ENCODE data around the gene TRIP11.

Gene TRIP11

DNA sequence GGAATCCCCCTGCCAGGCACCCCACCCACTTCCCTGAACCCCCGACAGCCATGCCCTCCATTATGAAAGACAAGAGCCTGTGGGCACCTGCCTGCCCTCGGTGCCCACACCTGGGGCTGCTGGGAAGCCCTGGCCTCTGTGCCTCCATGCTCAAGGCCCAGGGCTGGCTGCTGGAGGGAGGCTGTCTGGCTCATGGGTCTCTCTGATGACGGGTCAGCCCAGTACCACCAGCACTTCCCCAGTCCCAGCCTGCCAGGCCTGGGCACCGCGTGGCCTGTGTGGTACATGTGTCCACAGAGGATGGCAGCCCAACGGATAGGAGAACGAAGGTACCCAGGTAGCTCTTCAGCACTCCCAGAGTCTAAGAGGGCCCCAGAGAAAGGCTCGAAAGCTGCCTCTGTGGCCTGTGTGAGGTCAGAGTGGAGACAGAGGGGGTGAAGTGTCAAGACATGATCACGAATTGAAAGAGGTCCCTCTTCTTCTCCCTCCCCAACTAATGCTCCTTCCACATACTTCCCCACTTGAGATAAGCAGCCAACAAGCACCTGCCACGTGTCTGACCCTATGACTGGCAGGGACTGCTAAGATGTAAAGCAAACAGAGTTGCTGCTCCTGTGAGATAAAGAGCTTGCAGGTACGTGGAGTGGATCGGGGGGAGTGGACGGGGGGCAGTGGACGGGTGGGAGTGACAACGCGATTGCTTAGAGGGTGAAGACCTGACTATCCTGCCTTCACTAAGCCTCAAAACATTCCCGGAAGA lies 113.5 kb downstream of the TRIP11 start:
- TF ChIP-seq, protein P1, sequence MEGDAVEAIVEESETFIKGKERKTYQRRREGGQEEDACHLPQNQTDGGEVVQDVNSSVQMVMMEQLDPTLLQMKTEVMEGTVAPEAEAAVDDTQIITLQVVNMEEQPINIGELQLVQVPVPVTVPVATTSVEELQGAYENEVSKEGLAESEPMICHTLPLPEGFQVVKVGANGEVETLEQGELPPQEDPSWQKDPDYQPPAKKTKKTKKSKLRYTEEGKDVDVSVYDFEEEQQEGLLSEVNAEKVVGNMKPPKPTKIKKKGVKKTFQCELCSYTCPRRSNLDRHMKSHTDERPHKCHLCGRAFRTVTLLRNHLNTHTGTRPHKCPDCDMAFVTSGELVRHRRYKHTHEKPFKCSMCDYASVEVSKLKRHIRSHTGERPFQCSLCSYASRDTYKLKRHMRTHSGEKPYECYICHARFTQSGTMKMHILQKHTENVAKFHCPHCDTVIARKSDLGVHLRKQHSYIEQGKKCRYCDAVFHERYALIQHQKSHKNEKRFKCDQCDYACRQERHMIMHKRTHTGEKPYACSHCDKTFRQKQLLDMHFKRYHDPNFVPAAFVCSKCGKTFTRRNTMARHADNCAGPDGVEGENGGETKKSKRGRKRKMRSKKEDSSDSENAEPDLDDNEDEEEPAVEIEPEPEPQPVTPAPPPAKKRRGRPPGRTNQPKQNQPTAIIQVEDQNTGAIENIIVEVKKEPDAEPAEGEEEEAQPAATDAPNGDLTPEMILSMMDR (conservative IDR thresholded peaks at IDR 0.05): no peak
- no peak for TF ChIP-seq ZFX (IDR thresholded peaks at IDR 0.05)

DNA sequence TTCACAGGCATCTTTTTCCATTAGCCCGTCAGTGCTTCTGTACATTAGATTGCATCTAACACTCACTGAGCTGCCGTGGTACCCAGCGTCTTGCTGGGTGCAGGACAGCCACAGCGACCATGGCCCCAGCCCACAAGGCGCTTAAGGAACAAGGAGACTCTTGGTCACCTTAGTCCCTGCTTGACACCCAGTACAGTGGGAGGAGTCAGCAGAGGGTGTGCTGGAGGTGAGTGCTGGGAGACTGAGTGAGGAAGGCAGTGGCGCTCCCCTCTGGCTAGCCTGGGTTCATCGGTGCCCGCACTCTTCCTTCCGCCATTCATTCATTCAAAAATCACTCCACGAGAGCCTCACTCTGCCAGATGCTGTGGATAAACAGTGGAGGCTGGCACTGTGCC lies 114.1 kb downstream of the TRIP11 start:
- H3K27ac ChIP-seq: no peak overlapping the region
- TF ChIP-seq, protein P1 (conservative IDR thresholded peaks at IDR 0.05): no peak
- TF ChIP-seq ZFX (IDR thresholded peaks at IDR 0.05): no peak

More for the DNA sequence above, 113.5 kb downstream of the TRIP11 start:
- no peak overlapping the region for H3K27ac ChIP-seq

DNA sequence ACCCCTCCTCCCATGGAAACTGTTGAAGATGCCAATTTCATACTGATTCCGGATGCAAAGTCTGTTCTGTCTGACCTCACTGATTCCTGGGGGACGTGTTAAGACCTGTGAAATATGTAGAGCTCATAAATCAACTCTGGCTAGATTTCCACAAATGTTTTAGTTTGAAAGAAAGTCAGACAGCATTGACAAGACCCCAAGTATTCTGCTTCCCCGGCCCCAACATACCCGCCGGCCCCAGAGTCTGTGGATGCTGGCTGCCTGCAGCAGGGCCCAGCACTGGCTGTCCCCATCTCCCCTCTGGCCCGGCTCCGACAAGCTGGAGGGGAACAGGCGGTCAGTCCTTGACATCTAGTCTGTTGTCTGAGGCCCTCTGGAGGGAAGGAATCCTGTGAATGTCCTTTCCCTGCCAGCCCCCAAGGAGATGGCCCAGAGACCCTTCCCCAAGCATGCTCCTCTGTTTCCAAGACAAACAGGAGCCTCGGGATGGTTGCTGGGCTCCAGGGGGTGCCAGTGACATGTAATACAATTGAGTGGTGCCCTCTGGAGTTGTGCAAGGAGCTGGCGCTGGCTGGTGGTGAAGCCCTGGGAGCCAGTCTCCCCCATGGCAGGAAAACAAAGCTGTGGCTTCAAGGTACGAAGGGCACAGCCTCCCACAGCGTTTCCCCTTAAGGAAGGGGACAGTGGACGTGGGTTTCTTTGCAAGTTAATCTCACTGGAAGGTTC lies 114.7 kb downstream of the TRIP11 start:
- no peak overlapping the region for H3K27ac ChIP-seq
- TF ChIP-seq, protein P1 (conservative IDR thresholded peaks at IDR 0.05): no peak
- no peak for TF ChIP-seq ZFX (IDR thresholded peaks at IDR 0.05)

DNA sequence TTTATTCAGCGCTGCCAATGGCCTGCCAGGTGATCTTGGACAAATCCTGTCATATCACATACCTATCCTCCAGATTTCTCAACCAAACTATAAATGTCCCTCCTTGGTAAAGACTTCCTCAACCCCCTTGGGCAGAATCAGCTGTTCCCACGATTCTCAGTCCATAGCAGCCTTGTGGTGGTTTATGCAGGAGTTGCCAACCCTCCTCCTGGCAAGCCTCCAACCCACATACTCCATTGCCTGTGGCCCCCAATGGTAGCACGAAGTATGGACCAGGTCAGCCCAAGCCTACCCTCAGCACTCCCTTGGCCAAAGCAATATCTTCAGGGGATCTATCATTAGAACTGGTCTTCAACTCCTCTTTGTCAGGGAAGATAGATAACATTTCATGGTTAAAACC lies 119.3 kb downstream of the TRIP11 start:
- TF ChIP-seq, protein P1 (conservative IDR thresholded peaks at IDR 0.05): no peak
- TF ChIP-seq ZFX (IDR thresholded peaks at IDR 0.05): no peak
- H3K27ac ChIP-seq: no peak overlapping the region

DNA sequence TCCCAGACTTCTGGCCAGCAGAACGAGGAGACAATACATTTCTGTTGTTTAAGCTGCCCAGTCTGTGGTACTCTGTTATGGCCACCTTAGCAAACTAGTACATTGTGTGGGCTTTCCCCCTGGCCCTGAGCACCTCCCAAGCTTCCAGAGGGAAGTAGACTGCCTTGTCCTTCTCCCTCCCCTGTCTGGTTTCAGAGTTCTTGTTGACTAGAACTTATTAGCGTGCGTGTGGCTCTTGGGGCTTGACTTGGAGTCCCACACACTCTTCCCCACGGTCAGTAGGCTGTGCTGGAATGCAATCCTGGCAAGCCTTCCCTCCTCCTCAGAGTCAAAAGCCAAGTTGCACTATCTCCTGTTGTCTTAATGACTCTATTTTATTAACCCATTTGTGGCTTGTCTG lies 120.0 kb downstream of the TRIP11 start:
- TF ChIP-seq, protein P1 (conservative IDR thresholded peaks at IDR 0.05): no peak
- no peak overlapping the region for H3K27ac ChIP-seq

DNA sequence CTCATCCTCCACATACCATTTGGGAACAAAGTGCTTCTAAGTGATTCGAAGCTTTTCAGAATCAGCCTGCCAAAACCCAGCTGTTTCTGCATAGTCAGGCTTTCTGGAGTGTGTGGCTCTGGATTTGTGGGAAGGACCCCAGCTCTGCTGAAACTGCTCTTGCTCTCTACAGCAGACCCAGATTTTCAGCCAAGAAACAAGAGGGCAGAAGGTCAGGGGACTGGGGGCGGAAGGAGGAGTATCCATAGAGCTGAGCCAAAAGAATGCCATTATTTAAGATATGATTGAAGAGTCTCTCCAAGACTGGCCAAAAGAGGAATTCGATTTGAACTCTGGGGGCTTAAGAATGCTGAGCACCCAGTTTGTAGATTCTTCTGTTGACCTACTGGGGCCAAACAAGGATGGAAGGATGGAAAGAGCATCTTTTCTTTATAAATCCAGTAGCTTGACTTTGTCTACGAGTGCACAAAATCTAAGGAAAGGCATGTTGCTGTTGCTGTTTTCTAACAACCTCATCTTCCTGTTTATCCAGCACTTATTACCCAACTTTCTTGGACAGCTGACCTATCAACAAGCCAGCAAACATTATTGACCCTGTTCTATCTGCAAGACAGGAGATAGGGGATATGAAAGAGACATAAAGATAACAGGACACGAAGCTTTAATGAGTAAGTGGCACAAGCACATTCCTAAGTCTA lies 121.5 kb downstream of the TRIP11 start:
- H3K27ac ChIP-seq: no peak overlapping the region

More for the DNA sequence above, 121.5 kb downstream of the TRIP11 start:
- TF ChIP-seq, protein P1 (conservative IDR thresholded peaks at IDR 0.05): no peak
- TF ChIP-seq ZFX (IDR thresholded peaks at IDR 0.05): no peak

Data from C4-2B (cell line).